MM.1S (cell line): ENCODE data around the gene CCN5.

Source experiments
- DNase-seq: peaks from one replicate; pipeline ENCODE4 v3.0.0-alpha.2; 2015
- H2AFZ ChIP-seq: fragments of 300-600 bp; sonication (generic); 2 replicates; pipeline ENCODE4 v1.6.0; 2016; ENCODE audit warnings: antibody characterized with exemption, low read length
- H3F3A ChIP-seq: fragments of 300-600 bp; sonication (generic); 2 replicates; pipeline ENCODE4 v1.6.1; 2016; ENCODE audit warnings: mild to moderate bottlenecking, antibody characterized with exemption, low read length, moderate library complexity, mixed read lengths; ENCODE audit not compliant: insufficient read depth
- H3K27ac ChIP-seq: fragments of 300-600 bp; sonication (generic); 2 replicates; pipeline ENCODE4 v1.5.1; 2016; ENCODE audit warnings: mild to moderate bottlenecking, low read length
- H3K27me3 ChIP-seq: fragments of 300-600 bp; sonication (generic); replicated peaks from 2 replicates; pipeline ENCODE4 v1.6.0; 2016; ENCODE audit warnings: low read length; ENCODE audit not compliant: insufficient read depth
- H3K36me3 ChIP-seq: fragments of 300-600 bp; sonication (generic); replicated peaks from 2 replicates; pipeline ENCODE4 v1.6.1; 2016; ENCODE audit warnings: mild to moderate bottlenecking, low read length, mixed read lengths; ENCODE audit not compliant: insufficient read depth
- H3K4me1 ChIP-seq: fragments of 300-600 bp; sonication (generic); 2 replicates; pipeline ENCODE4 v1.6.1; 2016; ENCODE audit warnings: low read length, mixed read lengths
- H3K4me2 ChIP-seq: fragments of 300-600 bp; sonication (generic); 2 replicates; pipeline ENCODE4 v1.6.0; 2016; ENCODE audit warnings: low read depth, low read length
- H3K4me3 ChIP-seq: fragments of 300-600 bp; sonication (generic); 2 replicates; pipeline ENCODE4 v1.5.1; 2016; ENCODE audit warnings: low read length, mixed read lengths
- H3K79me2 ChIP-seq: fragments of 300-600 bp; sonication (generic); 2 replicates; pipeline ENCODE4 v1.6.1; 2016; ENCODE audit warnings: mixed run types, low read length, mixed read lengths
- H3K9ac ChIP-seq: fragments of 300-600 bp; sonication (generic); 2 replicates; pipeline ENCODE4 v1.6.1; 2016; ENCODE audit warnings: low read length, mixed read lengths
- H3K9me2 ChIP-seq: fragments of 300-600 bp; sonication (generic); replicated peaks from 2 replicates; pipeline ENCODE4 v1.6.1; 2016; ENCODE audit warnings: mild to moderate bottlenecking, low read length, mixed read lengths; ENCODE audit not compliant: insufficient read depth
- H3K9me3 ChIP-seq: fragments of 300-600 bp; sonication (generic); replicated peaks from 2 replicates; pipeline ENCODE4 v1.6.1; 2016; ENCODE audit warnings: mild to moderate bottlenecking, low read length, mixed read lengths; ENCODE audit not compliant: insufficient read depth
- H4K20me1 ChIP-seq: fragments of 300-600 bp; sonication (generic); 2 replicates; pipeline ENCODE4 v1.6.1; 2016; ENCODE audit warnings: mild to moderate bottlenecking, low read length, moderate library complexity, mixed read lengths; ENCODE audit not compliant: insufficient read depth
- EZH2 ChIP-seq: fragments of 300-600 bp; sonication (generic); optimal IDR thresholded peaks from 2 replicates; pipeline ENCODE3; 2017; ENCODE audit warnings: low read depth, mild to moderate bottlenecking, antibody characterized with exemption, low read length, mixed read lengths
- EZH2phosphoT487 ChIP-seq: fragments of 300-600 bp; sonication (generic); IDR thresholded peaks from 2 replicates; pipeline ENCODE4 v1.6.1; 2018; ENCODE audit warnings: antibody characterized with exemption, low read length
- TF ChIP-seq, protein P1 (sequence below): fragments of 300-600 bp; sonication (generic); IDR thresholded peaks from 2 replicates; pipeline ENCODE4 v1.5.1; 2016; ENCODE audit warnings: antibody characterized with exemption, low read length, mixed read lengths

The CCN5 gene

GRCh38 chr20:44691424-44692423 is 23.4 kb upstream of the CCN5 start:
- no peak for DNase-seq
- Histone ChIP-seq H3K4me1 (peaks cover 5% of the 10 kb centered on the region; the same call in 1 of the 2 replicates), H2AFZ (no peak overlapping the region), H3K79me2 (no peaks in the 10 kb centered on the region), H3K9ac (no peak overlapping the region), H3K4me3 (no peak overlapping the region), H3K36me3 (no peaks in the 10 kb centered on the region), H3K4me2 (no peak overlapping the region), H3F3A (peaks cover 9% of the 10 kb centered on the region), H3K9me3 (no peaks in the 10 kb centered on the region), H3K27me3 (peaks cover 94% of the 10 kb centered on the region), H3K27ac (no peak overlapping the region), H4K20me1 (no peaks in the 10 kb centered on the region), H3K9me2 (no peaks in the 10 kb centered on the region)
- TF ChIP-seq EZH2, result no peak
- TF ChIP-seq EZH2phosphoT487, result no peak
- TF ChIP-seq, protein P1, sequence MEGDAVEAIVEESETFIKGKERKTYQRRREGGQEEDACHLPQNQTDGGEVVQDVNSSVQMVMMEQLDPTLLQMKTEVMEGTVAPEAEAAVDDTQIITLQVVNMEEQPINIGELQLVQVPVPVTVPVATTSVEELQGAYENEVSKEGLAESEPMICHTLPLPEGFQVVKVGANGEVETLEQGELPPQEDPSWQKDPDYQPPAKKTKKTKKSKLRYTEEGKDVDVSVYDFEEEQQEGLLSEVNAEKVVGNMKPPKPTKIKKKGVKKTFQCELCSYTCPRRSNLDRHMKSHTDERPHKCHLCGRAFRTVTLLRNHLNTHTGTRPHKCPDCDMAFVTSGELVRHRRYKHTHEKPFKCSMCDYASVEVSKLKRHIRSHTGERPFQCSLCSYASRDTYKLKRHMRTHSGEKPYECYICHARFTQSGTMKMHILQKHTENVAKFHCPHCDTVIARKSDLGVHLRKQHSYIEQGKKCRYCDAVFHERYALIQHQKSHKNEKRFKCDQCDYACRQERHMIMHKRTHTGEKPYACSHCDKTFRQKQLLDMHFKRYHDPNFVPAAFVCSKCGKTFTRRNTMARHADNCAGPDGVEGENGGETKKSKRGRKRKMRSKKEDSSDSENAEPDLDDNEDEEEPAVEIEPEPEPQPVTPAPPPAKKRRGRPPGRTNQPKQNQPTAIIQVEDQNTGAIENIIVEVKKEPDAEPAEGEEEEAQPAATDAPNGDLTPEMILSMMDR, result no peak

GRCh38 chr20:44692932-44693480 is 22.2 kb upstream of the CCN5 start:
- peaks cover 9% of the 10 kb centered on the region for H3F3A ChIP-seq
- no peak overlapping the region for H3K4me3 ChIP-seq

GRCh38 chr20:44693627-44694026 is 21.5 kb upstream of the CCN5 start:
- Histone ChIP-seq H3K4me1 (peaks cover 5% of the 10 kb centered on the region; the same call in 1 of the 2 replicates), H3K4me3 (no peak overlapping the region), H3K79me2 (no peaks in the 10 kb centered on the region), H3F3A (peaks cover 9% of the 10 kb centered on the region), H3K4me2 (no peak overlapping the region), H3K9ac (no peak overlapping the region), H3K27me3 (peaks cover 93% of the 10 kb centered on the region), H2AFZ (no peak overlapping the region), H3K9me2 (no peaks in the 10 kb centered on the region), H3K27ac (no peak overlapping the region), H3K36me3 (no peaks in the 10 kb centered on the region), H3K9me3 (no peaks in the 10 kb centered on the region), H4K20me1 (no peaks in the 10 kb centered on the region)
- DNase-seq, result no peak
- TF ChIP-seq EZH2, result no peak
- TF ChIP-seq EZH2phosphoT487, result no peak
- TF ChIP-seq, protein P1, result no peak

More at GRCh38 chr20:44692932-44693480, 22.2 kb upstream of the CCN5 start:
- TF ChIP-seq, protein P1, result no peak
- TF ChIP-seq EZH2phosphoT487 (no peak), EZH2 (no peak)
- Histone ChIP-seq H4K20me1 (no peaks in the 10 kb centered on the region), H3K27ac (no peak overlapping the region), H3K4me2 (no peak overlapping the region), H3K9me2 (no peaks in the 10 kb centered on the region), H3K4me1 (peaks cover 5% of the 10 kb centered on the region; the same call in 1 of the 2 replicates), H3K9ac (no peak overlapping the region), H3K9me3 (no peaks in the 10 kb centered on the region), H2AFZ (no peak overlapping the region), H3K27me3 (peaks cover 93% of the 10 kb centered on the region), H3K36me3 (no peaks in the 10 kb centered on the region), H3K79me2 (no peaks in the 10 kb centered on the region)
- DNase-seq, result no peak
